ENCODE results near the gene PIM1.

- TF ChIP-seq CTCF (IDR thresholded peaks at IDR 0.05) (peak; percentile 92), POLR2AphosphoS5 (IDR thresholded peaks at IDR 0.05; ENCODE audit: low read depth, low read length) (peak; percentile 43), SIN3A (IDR thresholded peaks at IDR 0.05; ENCODE audit: borderline replicate concordance, insufficient read depth, low read depth, low read length) (peak; percentile 93; the same call in 1 of the 2 replicates)
Measured at GRCh38 chr6:37171970-37172812, 2.2 kb downstream of the PIM1 start.
